IPS DF 19.7 (cell line): Measurements from ENCODE around the gene HNRNPCL4.
"Not testable (repeated sequence)": the region's sequence is repeated elsewhere in the genome, so short reads cannot be mapped to it uniquely, and the experiment has no call there.

Experiments
- DNase-seq: peaks from one replicate; pipeline ENCODE4 v3.0.0-alpha.2; 2013; ENCODE audit warnings: low read depth, low spot score

Gene HNRNPCL4

DNA sequence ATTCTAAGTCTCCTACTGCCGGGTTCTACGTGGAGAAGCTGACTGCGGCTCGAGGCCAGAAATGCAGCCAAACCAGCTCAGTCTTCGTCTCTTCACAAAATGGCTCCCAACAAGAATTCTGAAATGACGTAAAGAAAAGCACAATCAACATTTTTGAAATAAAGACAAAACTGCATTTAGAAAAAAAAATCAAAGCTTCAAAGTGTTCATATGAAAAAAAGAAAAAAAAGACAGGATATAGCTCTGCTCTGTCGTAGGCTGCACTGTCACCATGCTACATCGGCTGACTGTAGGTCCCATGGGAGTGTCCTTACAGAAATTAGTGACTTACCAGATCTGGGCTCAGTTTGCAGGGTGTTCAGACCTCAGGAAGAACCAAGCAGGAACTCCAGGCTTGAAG, at the start of gene HNRNPCL4:
TSS of gene HNRNPCL4 (minus strand) at position 101 of the 400 bp plus-strand sequence. CDS start 164 bp downstream, outside the sequence.
- not testable (repeated sequence) for DNase-seq

DNA sequence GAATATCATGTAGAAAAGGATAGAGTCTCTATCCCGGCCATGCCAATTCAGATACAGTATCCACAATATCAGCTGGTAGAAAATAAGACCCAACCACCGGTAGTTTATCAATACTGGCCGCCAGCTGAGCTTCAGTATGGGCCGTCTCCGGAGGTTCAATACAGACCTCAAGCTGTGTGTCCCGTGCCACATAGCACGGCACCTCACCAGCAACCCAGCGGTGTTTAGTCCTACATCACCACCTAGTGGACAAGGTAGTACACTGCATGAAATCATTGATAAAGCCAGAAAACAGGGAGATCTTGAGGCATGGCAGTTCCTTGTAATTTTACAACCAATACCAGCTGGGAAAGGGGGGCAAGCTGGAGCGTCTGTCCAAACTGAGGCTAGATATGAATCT, 43.3 kb upstream of the HNRNPCL4 start:
- DNase-seq, result not testable (repeated sequence)

DNA sequence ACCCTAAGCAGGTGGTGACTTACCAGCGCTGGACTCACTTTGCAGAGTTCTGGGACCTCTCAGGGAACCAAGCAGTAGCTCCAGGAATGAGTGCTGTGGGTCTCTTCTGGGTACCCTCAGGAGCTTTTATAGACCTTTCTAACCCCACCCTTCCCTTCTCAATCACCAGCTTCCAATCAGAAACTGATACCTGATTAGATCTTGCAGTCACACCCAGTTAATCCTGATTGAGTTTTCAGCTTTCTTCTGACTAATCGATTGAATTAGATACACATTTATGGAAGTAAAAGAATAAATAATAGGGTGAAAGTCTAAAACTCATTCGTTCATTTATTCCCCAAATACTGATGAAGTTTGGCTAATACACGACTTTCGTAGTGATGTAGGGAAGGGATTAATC, 35.9 kb upstream of the HNRNPCL4 start, which contains the start of gene PRAMEF13:
TSS of gene PRAMEF13 (minus strand) at position 101 of the 400 bp plus-strand sequence. CDS start 1,820 bp downstream, outside the sequence.
- not testable (repeated sequence) for DNase-seq

DNA sequence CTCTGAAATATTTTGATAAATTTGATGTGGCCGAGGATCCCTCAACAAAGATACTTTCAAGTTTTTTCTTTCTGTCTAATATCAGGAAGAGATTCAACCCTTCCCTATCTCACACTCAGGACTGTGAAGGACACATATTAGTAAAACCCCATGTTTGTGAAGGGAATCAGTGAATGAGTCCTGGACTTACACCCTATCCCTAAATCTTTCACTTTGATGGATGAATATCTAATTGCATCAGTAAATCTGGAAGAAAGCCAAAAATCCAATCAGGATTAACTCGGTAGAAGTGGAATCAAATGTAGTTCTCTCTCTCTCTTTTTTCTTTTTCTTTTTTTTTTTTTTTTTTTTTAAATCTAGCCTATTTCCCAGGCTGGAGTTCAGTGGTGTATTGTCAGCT, 6.1 kb upstream of the HNRNPCL4 start, which contains the start of gene PRAMEF9:
TSS of gene PRAMEF9 (plus strand) at position 301 of the 400 bp plus-strand sequence. CDS start 3,433 bp downstream, outside the sequence.
- DNase-seq, result not testable (repeated sequence)

DNA sequence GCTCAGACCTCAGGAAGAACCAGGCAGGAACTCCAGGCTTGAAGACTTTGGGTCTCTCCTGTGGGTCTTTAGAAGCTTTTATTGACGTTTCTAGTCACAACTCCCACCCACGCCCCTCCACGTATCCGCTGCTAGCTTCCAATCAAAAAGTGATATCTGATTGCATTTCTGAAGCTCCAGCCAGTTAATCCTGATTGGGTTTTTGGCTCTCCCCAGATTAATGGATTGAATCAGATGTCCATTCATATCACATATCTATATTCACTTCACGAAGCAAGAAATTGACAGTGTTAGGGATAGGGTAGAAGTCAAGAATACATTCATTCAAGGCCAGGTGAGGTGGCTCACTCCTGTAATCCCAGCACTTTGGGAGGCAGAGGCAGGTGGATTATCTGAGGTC, 9.5 kb downstream of the HNRNPCL4 start, which contains the start of gene PRAMEF26:
TSS of gene PRAMEF26 (minus strand) at position 101 of the 400 bp plus-strand sequence. CDS start 2,914 bp downstream, outside the sequence.
- DNase-seq, result not testable (repeated sequence)

DNA sequence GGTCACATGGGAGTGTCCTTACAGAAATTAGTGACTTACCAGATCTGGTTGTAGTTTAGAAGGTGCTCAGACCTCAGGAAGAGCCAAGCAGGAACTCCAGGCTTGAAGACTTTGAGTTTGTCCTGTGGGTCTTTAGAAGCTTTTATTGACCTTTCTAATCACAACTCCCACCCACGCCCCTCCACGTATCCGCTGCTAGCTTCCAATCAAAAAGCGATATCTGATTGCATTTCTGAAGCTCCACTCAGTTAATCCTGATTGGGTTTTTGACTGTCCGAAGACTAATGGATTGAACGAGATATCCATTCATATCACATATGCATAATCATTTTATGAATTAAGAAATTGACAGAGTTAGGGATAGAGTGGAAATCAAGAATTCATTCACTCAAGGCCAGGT, 48.7 kb downstream of the HNRNPCL4 start, which contains the start of gene HNRNPCL2:
TSS of gene HNRNPCL2 (minus strand) at position 101 of the 400 bp plus-strand sequence. CDS start 454 bp downstream, outside the sequence.
- not testable (repeated sequence) for DNase-seq
